Astrocyte of the hippocampus (primary cell): Measurements from ENCODE around the gene TMEM144.

Experiments
- DNase-seq: peaks from one replicate; pipeline ENCODE4 v3.0.0; 2011; ENCODE audit warnings: low read depth, low spot score

TMEM144 gene

GRCh38 chr4:158209825-158210807 lies at the start of gene TMEM144:
TSS of gene TMEM144 (plus strand) at chr4:158210486. CDS start at chr4:158212668, 2,182 bp downstream.
- peak; percentile 95 for DNase-seq

- peak; percentile 89 for DNase-seq
Observed at GRCh38 chr4:158161551-158162354, 48.5 kb upstream of the TMEM144 start.

- no peak for DNase-seq
Observed at GRCh38 chr4:158162631-158163030, 47.7 kb upstream of the TMEM144 start.

GRCh38 chr4:158163941-158164767 lies 46.1 kb upstream of the TMEM144 start:
- no peak for DNase-seq

- no peak for DNase-seq
Observed at GRCh38 chr4:158164768-158165213, 45.5 kb upstream of the TMEM144 start.

- DNase-seq, result no peak
Observed at GRCh38 chr4:158166701-158167100, 43.6 kb upstream of the TMEM144 start.

GRCh38 chr4:158168606-158169005 lies 41.7 kb upstream of the TMEM144 start:
- DNase-seq, result no peak

GRCh38 chr4:158169506-158169905 lies 40.8 kb upstream of the TMEM144 start:
- peak; percentile 44 for DNase-seq

- peak; percentile 38 for DNase-seq
Observed at GRCh38 chr4:158169931-158170690, 40.2 kb upstream of the TMEM144 start.

- no peak for DNase-seq
Observed at GRCh38 chr4:158170691-158171561, 39.4 kb upstream of the TMEM144 start.

GRCh38 chr4:158172261-158173258 lies 37.7 kb upstream of the TMEM144 start, which contains the start of gene GASK1B:
TSS of gene GASK1B (minus strand) at chr4:158173025. CDS start at chr4:158171375, 1,650 bp downstream.
- DNase-seq, result peak; percentile 79

GRCh38 chr4:158176108-158176507 lies 34.2 kb upstream of the TMEM144 start:
- DNase-seq, result peak; percentile 61

GRCh38 chr4:158176776-158177175 lies 33.5 kb upstream of the TMEM144 start:
- DNase-seq, result no peak

GRCh38 chr4:158179465-158179864 lies 30.8 kb upstream of the TMEM144 start:
- no peak for DNase-seq

GRCh38 chr4:158181906-158182305 lies 28.4 kb upstream of the TMEM144 start:
- no peak for DNase-seq

- DNase-seq, result no peak
Observed at GRCh38 chr4:158182736-158183135, 27.6 kb upstream of the TMEM144 start.

GRCh38 chr4:158186815-158187214 lies 23.5 kb upstream of the TMEM144 start:
- no peak for DNase-seq

- DNase-seq, result no peak
Observed at GRCh38 chr4:158189422-158189821, 20.9 kb upstream of the TMEM144 start.
